ENCODE measurements around the gene WNT3. TPM values are rescaled to one million over a fixed set of nuclear protein-coding genes. Genes with fewer than 3 reads are reported as not detected.

WNT3 gene
- polyA plus RNA-seq, 2 of the 4 experiments (the other 2 are of a cell fraction): 8.3 to 10.8 TPM

GRCh38 chr17:46832945-46833839 lies 14.7 kb upstream of the WNT3 start:
- H3K27ac ChIP-seq: no peak overlapping the region
- TF ChIP-seq RCOR1 (IDR thresholded peaks at IDR 0.05; ENCODE audit: low read depth, low read length) (no peak), ELK1 (IDR thresholded peaks at IDR 0.05; ENCODE audit: low read depth, low read length) (no peak), E2F6 (IDR thresholded peaks at IDR 0.05; ENCODE audit: borderline replicate concordance, low read depth) (no peak), CHD4 (IDR thresholded peaks at IDR 0.05; ENCODE audit: borderline replicate concordance) (no peak), ZFP36 (IDR thresholded peaks at IDR 0.05; ENCODE audit: borderline replicate concordance, partially characterized antibody) (no peak), ZC3H11A (IDR thresholded peaks at IDR 0.05) (no peak), ESRRA (IDR thresholded peaks at IDR 0.05; ENCODE audit: borderline replicate concordance, low read length) (no peak)
- FAIRE-seq (no peak), DNase-seq (ENCODE audit: low read depth in 1 of 2, low spot score in 1 of 2) (no peak), ATAC-seq (no peak)
- no peaks in the 10 kb centered on the region for H3K4me1 ChIP-seq
- whole genome bisulfite sequencing (ENCODE audit: missing lambda C conversion rate): 66% methylated on average over 17 of the region's 17 CpGs
- ChIA-PET POLR2A (interaction anchor here (0.6 kb wide), 1 partner anchor 327 kb away, joined by 8 read pairs; no protein-coding TSS in a partner anchor), CTCF (interaction anchor here (0.6 to 10.9 kb wide), 10 partner anchors 9 to 1609 kb away, joined by 3 to 138 read pairs (median 20); no protein-coding TSS in a partner anchor)
- H3K4me2 ChIP-seq: no peak overlapping the region
- H3K9me3 ChIP-seq: no peaks in the 10 kb centered on the region
- no peak overlapping the region for H3K4me3 ChIP-seq

GRCh38 chr17:46832331-46832821 lies 13.9 kb upstream of the WNT3 start:
- 77% methylated on average over 11 of the region's 11 CpGs for WGBS (ENCODE audit: missing lambda C conversion rate)
- Histone ChIP-seq H3K27ac (no peak overlapping the region), H3K4me3 (no peak overlapping the region), H3K9me3 (no peaks in the 10 kb centered on the region), H3K4me1 (no peaks in the 10 kb centered on the region), H3K4me2 (no peak overlapping the region)
- no peak for DNase-seq (ENCODE audit: low read depth in 1 of 2, low spot score in 1 of 2)
- POLR2A ChIA-PET: no interaction called here
- CTCF ChIA-PET: interaction anchor here (4.5 to 10.9 kb wide), 5 partner anchors 8 to 108 kb away, joined by 18 to 138 read pairs (median 45); no protein-coding TSS in a partner anchor
- TF ChIP-seq POLR2AphosphoS2 (conservative IDR thresholded peaks at IDR 0.05; ENCODE audit: low read length) (no peak), NR3C1 (IDR thresholded peaks at IDR 0.05) (no peak), RFX5 (IDR thresholded peaks at IDR 0.05) (no peak), TFCP2L1 (CRISPR knock-in tag; IDR thresholded peaks at IDR 0.05) (no peak), CTCF (IDR thresholded peaks at IDR 0.05) (no peak), BCL3 (IDR thresholded peaks at IDR 0.05) (no peak), RCOR1 (IDR thresholded peaks at IDR 0.05; ENCODE audit: low read depth, low read length) (no peak), TP53 (CRISPR knock-in tag; IDR thresholded peaks at IDR 0.05) (no peak), ESRRA (IDR thresholded peaks at IDR 0.05; ENCODE audit: borderline replicate concordance, low read length) (no peak), KDM5A (IDR thresholded peaks at IDR 0.05) (no peak), CHD4 (IDR thresholded peaks at IDR 0.05; ENCODE audit: borderline replicate concordance) (no peak)
- ATAC-seq: no peak
- FAIRE-seq: no peak

Measured in A549 (cell line).